GM19035 (cell line): ENCODE measurements around the gene MKLN1.
"Not testable (repeated sequence)": the region's sequence is repeated elsewhere in the genome, so short reads cannot be mapped to it uniquely, and the experiment has no call there.

Experiments used
- ATAC-seq: cut with Tn5 transposase; IDR thresholded peaks from one replicate; pipeline ENCODE4 v1.9.1; 2021; ENCODE audit not compliant: unreplicated experiment

Gene MKLN1

GRCh38 chr7:131388126-131388525, 60.5 kb downstream of the MKLN1 start:
- no peak for ATAC-seq

- no peak for ATAC-seq
Observed at GRCh38 chr7:131390275-131390674, 62.6 kb downstream of the MKLN1 start.

GRCh38 chr7:131391145-131391544, 63.5 kb downstream of the MKLN1 start:
- ATAC-seq = no peak

DNA sequence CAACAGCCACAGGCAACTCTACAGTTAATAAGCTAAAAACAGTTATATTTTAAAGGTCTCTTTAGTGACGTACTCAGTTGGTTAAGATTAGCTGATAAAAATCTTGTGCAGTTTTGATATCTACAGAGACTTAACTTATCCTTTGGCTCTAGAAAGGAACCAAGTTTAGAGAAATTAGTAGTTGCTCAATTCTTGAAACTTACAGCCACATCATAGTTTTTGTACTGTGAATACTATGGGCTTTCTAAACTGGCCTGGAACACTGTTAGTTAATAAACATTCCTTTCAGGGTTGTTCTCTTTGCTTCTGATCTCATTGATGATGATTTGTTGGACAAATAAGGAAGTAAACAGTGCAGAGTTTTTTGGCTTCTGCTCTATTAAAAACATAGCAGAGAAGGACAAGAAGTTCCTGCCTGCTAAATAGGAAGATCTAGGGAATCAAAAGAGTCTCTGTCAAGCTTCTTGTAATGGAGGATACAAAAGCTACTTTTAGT, 73.1 kb downstream of the MKLN1 start:
- no peak for ATAC-seq

DNA sequence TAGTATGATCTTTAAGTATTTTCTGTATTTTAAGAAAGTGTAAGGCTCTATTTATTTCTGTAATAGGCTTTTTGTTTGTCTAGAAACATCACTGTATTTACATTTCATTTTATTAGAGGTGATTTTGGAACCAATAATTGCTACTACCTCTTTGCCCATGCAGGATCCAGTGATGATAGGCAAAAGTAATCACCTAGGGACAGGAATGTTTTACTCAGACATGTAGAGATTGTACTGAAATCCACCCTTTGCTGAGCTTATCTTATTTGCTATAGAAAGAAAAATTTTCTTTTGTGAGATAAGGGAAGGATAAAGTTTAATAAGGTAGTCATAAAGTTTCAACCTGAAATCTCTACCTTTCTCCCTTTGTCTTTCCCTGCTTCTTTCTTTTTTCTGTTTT, 73.5 kb downstream of the MKLN1 start:
- ATAC-seq = no peak

DNA sequence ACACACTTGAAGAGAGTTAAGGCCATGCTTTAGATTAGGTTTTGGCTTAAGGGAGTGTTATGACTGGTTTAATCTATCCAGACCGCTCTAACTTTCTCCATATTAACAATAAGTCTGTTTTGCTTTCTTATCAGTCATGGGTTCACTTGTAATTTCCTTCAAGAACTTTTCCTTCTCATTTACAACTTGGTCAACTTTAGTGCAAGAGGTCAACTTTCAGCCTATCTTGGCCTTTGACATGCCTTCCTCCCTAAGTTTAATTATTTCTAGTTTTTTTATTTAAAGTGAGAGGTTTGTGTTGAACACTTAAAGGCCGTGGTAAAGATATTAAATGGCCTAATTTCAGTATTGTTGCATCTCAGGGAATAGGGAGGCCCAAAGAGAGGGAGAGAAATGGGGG, 75.6 kb downstream of the MKLN1 start:
- no peak for ATAC-seq

DNA sequence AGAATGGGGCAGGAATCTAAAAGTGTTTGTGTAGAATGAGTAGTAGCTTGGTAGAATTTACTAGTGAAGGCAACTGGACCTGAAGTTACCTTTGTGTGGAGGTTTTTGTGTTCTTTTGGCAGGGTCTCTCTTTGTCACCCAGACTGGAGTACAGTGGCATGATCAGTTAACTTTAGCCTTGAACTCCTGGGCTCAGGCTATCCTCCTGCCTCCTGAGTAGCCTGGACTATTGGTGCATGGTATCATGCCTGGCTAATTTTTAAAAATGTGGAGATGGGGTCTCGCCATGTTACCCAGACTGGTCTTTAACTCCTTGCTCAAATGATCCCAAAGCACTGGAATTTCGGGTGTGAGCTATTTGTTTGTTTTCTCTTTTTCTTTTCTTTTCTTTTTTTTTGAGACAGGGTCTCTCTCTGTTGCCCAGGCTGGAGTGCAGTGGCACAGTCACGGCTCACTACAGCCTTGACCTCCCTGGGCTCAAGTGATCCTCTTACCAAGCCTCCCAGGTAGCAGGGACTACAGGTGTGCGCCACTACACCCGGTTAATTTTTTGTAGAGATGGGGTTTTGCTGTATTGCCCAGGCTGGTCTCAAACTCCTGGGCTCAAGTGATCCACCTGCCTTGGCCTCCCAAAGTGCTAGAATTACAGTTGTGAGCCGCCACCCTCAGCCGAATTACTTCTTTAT, 76.7 kb downstream of the MKLN1 start:
- no peak for ATAC-seq

- no peak for ATAC-seq
Observed at GRCh38 chr7:131409129-131409766, 81.6 kb downstream of the MKLN1 start.

GRCh38 chr7:131412031-131412430, 84.4 kb downstream of the MKLN1 start:
- no peak for ATAC-seq

DNA sequence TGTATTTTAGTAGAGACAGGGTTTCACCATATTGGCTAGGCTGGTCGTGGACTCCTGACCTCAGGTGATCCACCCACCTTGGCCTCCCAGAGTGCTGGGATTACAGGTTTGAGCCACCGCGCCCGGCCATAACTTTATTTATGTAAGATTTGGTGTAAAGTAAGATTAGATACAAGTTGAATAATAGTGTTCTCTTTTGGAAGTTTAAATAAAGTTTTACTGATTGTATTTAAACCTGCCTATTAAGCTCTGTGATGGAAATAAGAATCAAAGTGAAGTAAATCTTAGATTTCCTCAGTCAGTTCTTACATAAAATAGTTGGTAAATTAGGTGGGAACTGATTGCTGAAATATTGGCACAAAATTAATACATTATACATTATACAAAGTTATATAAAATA, 86.0 kb downstream of the MKLN1 start:
- no peak for ATAC-seq

DNA sequence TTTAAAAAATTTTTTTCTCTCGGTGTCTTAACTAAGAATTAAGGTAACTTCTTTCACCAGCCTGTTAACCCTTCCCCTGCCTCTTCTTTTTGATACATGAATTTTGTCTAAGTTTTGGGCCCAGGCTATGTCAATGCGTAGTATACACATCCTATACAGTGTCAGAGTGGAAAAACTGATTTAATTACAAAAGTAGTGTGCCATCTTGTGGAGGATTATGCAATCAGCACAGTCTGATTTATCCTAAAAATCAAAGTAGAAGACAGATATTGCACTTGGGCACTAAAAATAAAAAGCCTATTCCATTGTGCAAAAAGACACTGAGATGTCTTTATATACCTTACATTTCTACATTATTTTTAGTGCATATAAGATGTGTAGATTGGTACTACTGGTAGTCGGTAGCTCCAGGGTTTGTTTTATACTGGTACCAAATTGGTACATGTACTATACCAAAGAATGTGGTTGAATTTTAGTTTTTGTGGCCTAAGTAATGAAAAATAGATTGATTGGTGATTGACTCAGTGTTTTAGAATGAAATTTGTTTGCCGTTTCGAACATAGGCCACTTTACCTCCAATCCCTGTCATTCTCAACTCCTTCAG, 96.6 kb downstream of the MKLN1 start:
- ATAC-seq = peak; percentile 45

DNA sequence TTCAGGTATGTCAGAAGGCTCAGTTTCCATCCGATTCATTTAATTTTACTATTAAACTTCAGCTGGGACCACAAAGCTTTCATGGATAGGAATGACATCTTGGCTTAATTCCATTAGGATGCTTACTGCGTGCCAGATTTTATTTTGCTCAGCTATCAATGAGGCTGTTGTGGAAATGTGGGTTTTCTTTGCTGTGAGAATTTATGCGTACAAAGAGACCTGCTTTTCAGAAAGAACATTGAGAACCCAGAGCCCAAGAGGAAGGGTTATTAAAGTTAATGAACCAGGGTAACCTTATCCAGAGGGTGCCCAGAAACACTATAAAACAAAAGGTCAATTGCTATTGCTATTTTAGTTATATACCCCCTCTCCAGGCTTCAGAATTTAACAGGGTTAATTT, 98.3 kb downstream of the MKLN1 start:
- no peak for ATAC-seq

- ATAC-seq = not testable (repeated sequence)
Observed at GRCh38 chr7:131430826-131431225, 103.2 kb downstream of the MKLN1 start.

- ATAC-seq = no peak
Observed at GRCh38 chr7:131431289-131431688, 103.6 kb downstream of the MKLN1 start.

- no peak for ATAC-seq
Observed at GRCh38 chr7:131431756-131432155, 104.1 kb downstream of the MKLN1 start.

GRCh38 chr7:131436384-131436783, 108.7 kb downstream of the MKLN1 start:
- no peak for ATAC-seq

- no peak for ATAC-seq
Observed at GRCh38 chr7:131438969-131439368, 111.3 kb downstream of the MKLN1 start.

DNA sequence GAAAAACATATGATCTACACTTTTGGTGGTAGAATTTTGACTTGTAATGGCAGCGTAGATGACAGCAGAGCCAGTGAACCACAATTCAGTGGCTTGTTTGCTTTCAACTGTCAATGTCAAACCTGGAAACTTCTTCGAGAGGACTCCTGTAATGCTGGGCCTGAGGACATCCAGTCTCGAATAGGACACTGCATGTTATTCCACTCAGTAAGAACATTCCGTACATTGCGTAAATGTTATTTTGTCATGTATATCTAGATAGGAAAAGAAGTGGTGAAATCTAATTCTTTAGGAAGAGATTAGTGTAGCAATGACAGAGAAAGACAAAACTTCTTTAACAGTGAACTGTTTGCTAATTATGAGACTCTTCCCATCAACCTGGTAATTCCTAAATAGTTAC, 115.8 kb downstream of the MKLN1 start:
- ATAC-seq = no peak

DNA sequence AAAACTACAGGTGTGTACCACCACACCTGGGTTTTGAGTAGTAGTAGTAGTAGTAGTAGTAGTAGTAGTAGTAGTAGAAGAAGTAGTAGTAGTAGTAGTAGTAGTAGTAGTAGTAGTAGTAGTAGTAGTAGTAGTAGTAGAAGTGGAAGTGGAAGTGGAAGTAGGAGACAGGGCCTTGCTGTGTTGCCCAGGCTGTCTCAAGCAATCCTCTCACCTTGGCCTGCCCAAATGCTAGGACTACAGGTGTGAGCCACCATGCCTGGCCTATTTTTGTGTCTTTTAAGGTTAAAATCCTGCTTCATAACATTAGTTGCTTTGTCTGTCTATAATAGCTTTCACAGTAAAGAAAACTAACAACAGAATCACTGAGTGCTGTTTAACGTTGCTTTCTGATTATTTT, 117.0 kb downstream of the MKLN1 start:
- ATAC-seq = no peak

- no peak for ATAC-seq
Observed at GRCh38 chr7:131449373-131449902, 121.8 kb downstream of the MKLN1 start.

- ATAC-seq = no peak
Observed at GRCh38 chr7:131454498-131454897, 126.8 kb downstream of the MKLN1 start.

GRCh38 chr7:131455001-131455400, 127.3 kb downstream of the MKLN1 start:
- no peak for ATAC-seq
